GM10266 (cell line): ENCODE data around the gene ANK2.
A peak's percentile ranks its signal among the peaks of the same experiment; 100 is the strongest.

Source experiments
- DNase-seq: peaks from one replicate; pipeline ENCODE4 v3.0.0; 2012; ENCODE audit errors: extremely low spot score
- CTCF ChIP-seq: IDR thresholded peaks from 2 replicates; pipeline ENCODE4 v1.5.1; 2012; ENCODE audit warnings: mild to moderate bottlenecking, low read depth; ENCODE audit not compliant: control insufficient read depth, insufficient read depth; ENCODE audit errors: missing control alignments

The ANK2 gene

GRCh38 chr4:113322736-113323135 is 273.3 kb downstream of the ANK2 start:
- TF ChIP-seq CTCF, result no peak
- no peak for DNase-seq

GRCh38 chr4:113325876-113326615 is 276.6 kb downstream of the ANK2 start:
- DNase-seq, result no peak
- no peak for TF ChIP-seq CTCF

- TF ChIP-seq CTCF, result no peak
- no peak for DNase-seq
These were observed 278.0 kb downstream of the ANK2 start for GRCh38 chr4:113327494-113327893.

GRCh38 chr4:113328514-113328913 is 279.1 kb downstream of the ANK2 start:
- DNase-seq, result no peak
- TF ChIP-seq CTCF, result peak; percentile 12

GRCh38 chr4:113330200-113330599 is 280.7 kb downstream of the ANK2 start:
- DNase-seq, result no peak
- TF ChIP-seq CTCF, result no peak

- DNase-seq, result no peak
These were observed 282.4 kb downstream of the ANK2 start for GRCh38 chr4:113331811-113332210.

More at GRCh38 chr4:113331811-113332210, 282.4 kb downstream of the ANK2 start:
- TF ChIP-seq CTCF, result no peak
